Stimulated activated CD8-positive, alpha-beta memory T cell treated with anti-CD3 and anti-CD28 coated beads, Interleukin-7, amount 100 ng/mL, for 24 hours (primary cell): ENCODE results near the gene BCCIP.

Experiments
- DNase-seq: peaks from one replicate; pipeline ENCODE4 v3.0.0-alpha.2; 2020; ENCODE audit warnings: low read depth

Gene BCCIP

GRCh38 chr10:125797994-125798662 is 25.2 kb upstream of the BCCIP start:
- DNase-seq: no peak

GRCh38 chr10:125799451-125800182 is 23.7 kb upstream of the BCCIP start:
- no peak for DNase-seq

GRCh38 chr10:125801574-125801973 is 21.8 kb upstream of the BCCIP start:
- DNase-seq: no peak

DNA sequence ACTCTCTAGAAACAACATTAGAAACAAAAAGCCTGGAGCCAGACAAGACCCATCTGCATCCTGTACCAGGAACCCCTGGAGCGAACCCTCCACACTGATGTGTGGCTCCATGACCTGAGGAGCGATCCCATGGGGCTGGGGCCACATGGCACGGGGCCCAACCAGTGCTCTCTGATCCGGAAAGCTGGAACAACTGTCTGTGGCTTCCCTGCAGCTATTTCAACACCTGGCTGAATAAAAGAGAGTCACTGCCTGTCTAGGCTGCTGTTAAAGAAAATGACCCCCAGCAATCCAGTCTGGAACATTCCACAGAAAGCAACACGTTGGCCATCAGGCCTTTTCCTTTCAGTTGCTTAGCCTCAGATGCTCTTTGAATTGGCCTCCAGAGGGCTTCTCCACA is 21.2 kb upstream of the BCCIP start:
- DNase-seq: no peak

DNA sequence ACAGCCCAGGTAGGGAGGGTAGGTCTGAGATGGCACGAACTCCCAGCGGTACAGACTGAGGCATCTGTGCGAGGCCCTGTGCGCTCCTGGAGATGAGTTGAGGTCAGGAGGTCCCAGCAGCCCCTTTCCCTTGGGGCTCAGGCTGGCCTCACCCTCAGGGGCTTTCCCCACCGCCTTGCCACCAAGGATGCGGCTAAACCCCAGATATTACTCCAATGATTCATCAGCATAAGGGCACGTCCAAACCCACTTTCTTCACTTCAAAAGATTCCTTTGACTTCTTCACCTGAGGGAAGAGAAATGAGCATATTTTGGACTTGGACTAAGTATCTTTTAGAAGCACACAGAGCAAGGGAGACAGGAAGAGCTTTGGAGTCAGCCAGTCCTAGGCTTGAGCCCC is 20.6 kb upstream of the BCCIP start:
- DNase-seq: no peak

GRCh38 chr10:125808047-125808446 is 15.3 kb upstream of the BCCIP start:
- DNase-seq: no peak

- DNase-seq: no peak
These were observed 12.1 kb upstream of the BCCIP start for GRCh38 chr10:125811251-125811650.

DNA sequence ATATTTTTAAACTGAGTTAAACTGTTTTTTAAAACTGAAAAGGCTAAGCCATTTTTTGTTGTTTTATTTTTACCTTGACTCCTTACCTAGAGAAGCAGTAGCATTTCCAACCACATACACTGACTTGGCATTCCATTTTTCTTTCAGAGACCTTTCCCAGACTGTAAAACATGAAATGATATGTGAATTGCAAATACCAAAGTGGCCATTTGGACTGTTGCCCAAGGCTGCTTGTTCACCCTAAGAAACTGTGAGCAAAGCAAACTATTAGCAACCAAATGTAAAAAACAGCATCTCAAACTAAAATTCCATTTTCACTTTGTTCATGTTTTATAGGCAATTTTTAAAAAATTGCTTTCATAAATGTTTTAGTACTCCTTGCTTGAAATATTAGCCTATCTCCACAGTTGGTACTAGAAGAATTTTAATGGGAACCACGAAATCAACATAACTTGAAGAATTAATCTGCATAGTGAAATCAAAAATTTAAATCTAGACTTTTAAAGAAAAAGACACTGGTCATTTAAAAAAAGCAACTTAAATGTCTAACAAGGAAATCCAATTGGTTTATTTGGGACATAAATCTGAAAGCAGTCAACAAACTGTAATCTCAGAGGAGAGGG is 11.1 kb upstream of the BCCIP start:
- DNase-seq: no peak

DNA sequence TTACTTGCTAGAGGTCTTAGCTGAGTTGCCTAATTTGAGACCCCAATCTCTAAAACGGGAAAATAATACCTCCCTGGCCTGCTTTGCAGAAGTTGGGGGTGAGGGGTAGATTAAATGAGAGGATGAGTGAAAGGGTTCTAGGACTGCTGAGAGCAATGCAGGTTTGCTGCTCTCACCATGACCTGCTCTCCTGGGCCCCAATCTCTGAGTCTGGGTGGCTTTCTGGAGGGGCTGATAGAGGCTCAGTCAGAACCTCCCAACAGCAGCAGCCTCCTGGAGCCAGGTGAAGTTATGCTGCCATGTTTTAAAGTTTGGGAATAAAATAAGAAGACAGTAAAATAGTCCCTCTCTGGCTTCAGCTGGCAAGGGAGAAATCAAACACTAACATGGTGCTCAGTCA is 7.6 kb upstream of the BCCIP start:
- no peak for DNase-seq

GRCh38 chr10:125816548-125816947 is 6.8 kb upstream of the BCCIP start:
- no peak for DNase-seq

GRCh38 chr10:125817337-125817946 is 5.9 kb upstream of the BCCIP start:
- no peak for DNase-seq

DNA sequence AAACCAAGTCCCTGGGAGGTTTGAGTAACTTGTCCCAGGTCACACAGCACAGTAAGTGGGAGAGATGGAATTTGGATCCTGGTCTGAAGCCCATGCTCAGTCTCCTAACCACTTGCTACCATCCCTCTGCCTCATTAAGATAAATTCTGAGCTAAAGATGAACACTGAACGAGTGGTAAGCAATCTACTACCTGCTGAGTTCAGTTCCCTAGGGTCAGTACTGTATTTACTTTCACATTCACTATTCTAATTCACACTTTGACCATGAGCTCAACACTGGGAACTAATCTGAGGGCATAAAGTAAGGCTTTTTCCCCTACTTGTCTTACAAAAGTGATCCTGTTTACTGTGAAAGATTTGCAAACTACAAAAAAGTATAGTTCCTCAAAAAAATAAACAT is 2.6 kb upstream of the BCCIP start:
- no peak for DNase-seq

DNA sequence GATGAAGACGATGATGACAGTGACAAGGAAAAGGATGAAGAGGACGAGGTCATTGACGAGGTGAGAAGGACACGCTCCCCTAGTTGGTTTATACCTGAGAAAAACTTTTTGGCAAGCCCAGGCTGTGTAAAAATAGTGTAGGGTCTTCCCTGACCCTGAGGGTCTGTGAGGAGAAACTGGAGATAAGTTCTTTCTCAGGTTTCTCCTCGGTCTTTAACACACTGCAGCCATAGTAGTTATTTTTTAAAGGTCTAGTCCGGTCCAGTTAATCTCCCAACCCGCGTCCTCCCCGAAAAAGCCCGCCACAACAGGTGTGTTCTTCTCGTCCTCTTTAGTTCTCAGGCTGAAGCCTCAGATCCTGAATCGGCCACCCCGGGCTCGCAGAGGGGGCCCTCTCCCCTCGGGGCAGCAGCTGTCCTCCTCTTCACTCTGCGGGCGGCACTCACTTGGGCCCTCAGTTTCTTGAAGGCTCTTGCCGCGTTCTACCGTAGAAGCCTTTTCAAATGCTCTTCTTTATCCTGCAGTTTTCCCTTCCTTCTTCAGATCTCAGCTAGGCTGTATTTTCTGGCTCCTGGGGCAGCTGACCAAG is 411 bp downstream of the BCCIP start:
- no peak for DNase-seq

DNA sequence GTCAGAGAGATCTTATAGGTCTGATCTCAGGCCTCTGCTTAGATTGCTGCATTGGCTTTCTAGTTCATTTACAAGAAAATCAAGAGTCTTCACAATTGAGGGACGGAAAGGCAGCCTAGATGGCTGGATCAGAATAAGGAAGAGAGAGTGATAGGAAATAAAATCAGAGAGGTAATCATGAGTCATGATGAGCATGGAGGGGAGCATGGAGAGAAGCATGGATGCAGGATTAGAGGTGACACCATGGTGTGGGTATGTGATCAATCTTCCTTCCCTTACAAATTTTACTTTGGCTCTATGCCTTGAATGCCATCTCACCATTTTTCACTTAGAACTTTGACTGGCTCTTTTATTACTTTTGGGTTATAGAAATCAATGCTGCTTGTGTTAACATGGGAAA is 1.4 kb downstream of the BCCIP start:
- DNase-seq: no peak

- DNase-seq: no peak
These were observed 3.8 kb downstream of the BCCIP start for GRCh38 chr10:125827133-125827532.

DNA sequence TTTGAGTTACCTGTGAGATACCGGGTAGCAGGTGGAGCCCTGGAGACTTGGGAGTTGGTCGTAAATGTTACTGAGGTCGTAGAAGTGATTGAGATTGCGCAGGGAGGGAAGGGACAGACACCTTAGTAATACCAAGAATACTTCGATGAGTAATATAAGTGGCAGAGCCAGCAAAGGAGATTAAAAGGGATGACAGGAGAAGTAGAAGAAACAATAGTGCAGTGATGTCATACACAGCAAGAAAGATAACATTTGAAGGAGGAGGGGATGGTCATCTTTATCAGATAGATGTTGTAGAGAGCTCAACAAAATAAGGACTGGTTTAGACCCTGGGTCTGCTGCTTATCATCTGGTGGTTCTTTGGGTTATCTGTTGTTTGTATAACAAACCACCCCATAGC is 5.0 kb downstream of the BCCIP start:
- no peak for DNase-seq

GRCh38 chr10:125836746-125837145 is 13.4 kb downstream of the BCCIP start:
- no peak for DNase-seq

DNA sequence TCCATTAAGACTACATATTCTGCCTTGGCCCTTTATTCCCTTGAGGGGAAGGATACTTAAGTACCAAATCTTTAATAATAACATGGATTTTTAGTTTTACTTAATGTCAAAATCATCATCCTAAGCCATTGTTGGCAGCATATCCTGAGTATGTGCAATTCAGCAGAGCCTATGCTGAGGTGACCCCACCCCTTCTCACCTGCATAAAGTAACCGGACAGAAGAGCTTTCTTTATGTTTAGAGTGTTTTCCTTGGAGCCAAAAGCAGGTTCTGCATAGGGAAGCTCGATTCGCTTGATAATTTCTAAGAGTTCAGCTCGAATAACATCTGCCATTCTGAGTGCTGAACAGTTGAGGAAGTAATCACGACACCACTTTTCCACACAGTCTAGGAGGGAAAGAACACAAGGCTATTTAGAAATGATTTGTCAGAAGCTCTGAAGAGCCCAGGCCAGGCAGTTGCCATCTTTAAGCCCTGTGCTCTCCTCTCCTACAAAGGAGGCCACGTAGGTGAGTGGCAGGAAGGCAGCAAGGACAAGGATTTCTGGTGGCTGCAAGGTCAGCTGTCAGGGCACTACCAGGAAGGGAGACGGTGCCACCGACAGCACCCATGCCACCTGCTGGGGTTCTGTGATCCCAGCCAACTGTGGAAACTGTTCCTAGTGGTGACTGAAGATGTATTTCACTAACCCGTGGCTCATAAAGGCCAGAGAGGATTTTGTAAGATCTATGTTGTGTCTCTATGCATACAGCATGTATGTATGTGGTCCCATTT is 15.6 kb downstream of the BCCIP start:
- no peak for DNase-seq

DNA sequence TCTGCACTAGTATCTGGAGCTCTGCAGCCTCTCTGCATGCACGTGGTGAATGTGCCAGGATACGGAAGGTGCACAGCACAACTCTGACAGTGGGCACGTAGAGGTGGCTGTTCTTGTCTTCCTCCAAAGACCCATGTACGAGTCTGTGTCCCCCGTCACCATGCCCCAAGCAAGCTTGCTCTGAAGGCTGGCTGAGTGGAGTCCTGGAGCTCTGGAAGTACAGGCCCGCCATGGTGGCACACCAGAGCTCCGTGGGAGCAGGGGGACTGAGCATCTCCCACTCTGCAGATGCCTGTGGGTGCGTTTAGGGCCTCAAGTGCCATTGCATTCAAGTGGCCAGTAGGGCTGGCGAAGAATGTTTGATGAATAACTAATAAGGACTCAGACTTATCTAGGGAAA is 17.1 kb downstream of the BCCIP start:
- no peak for DNase-seq

DNA sequence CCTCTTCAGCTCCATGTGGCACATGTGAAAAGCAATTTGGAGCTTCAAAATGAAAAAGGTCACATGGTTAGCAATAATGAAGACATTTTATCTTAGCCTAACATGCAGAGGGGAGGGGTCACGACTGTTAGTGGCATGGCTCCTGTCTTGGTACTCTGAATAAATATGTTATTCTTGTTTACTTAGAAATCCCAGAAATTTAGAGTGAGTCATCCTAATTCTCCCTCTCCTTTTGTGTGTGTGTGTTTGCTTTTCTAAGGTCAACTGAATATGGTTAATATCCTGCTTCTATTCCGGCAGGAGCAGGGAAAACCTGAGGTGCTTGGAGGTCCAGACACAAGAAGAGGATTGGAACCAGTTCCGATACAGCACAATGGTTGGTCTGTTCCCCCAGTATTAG is 17.6 kb downstream of the BCCIP start:
- no peak for DNase-seq

GRCh38 chr10:125843603-125844329 is 20.4 kb downstream of the BCCIP start:
- no peak for DNase-seq
